CD14-positive monocyte (primary cell): ENCODE results near the gene AGPAT3. TPM values are rescaled to one million over a fixed set of nuclear protein-coding genes. Genes with fewer than 3 reads are reported as not detected.

Source experiments
- DNase-seq, 3 donors: peaks; one replicate each; pipeline ENCODE4 v3.0.0-alpha.2; 2011 to 2022
- H2AFZ ChIP-seq: 2 replicates; pipeline ENCODE4 v1.6.0; 2012; ENCODE audit warnings: mild to moderate bottlenecking, low read depth, low read length, inconsistent platforms; ENCODE audit not compliant: insufficient read depth, poor library complexity, severe bottlenecking
- H3K27ac ChIP-seq, 2 donors: 1 replicate in 1 of 2; 2 replicates in 1 of 2; pipeline ENCODE4 v1.5.1; 2012 to 2013; ENCODE audit warnings: low read length in 2 of 2, control low read depth in 1 of 2, inconsistent platforms in 1 of 2, low read depth in 1 of 2, mild to moderate bottlenecking in 1 of 2
- H3K27me3 ChIP-seq, 2 donors: one replicate each; pipeline versions ENCODE4 v1.6.0 to v1.6.1; 2011 to 2013; ENCODE audit warnings: low read length in 2 of 2; ENCODE audit not compliant: control insufficient read depth in 2 of 2, insufficient read depth in 2 of 2
- H3K36me3 ChIP-seq, 2 donors: replicated peaks in 1 of 2; 1 replicate in 1 of 2; 2 replicates in 1 of 2; pipeline versions ENCODE4 v1.5.1 to v1.6.1; 2012 to 2013; ENCODE audit warnings: low read length in 2 of 2, control low read depth in 1 of 2, inconsistent platforms in 1 of 2, mild to moderate bottlenecking in 1 of 2; ENCODE audit not compliant: insufficient read depth in 2 of 2, control insufficient read depth in 1 of 2
- H3K4me1 ChIP-seq, 2 donors: 1 replicate in 1 of 2; 2 replicates in 1 of 2; pipeline versions ENCODE4 v1.5.1 to v1.6.1; 2012 to 2013; ENCODE audit warnings: low read length in 2 of 2, control low read depth in 1 of 2, inconsistent platforms in 1 of 2, mild to moderate bottlenecking in 1 of 2, moderate library complexity in 1 of 2; ENCODE audit not compliant: insufficient read depth in 2 of 2, control insufficient read depth in 1 of 2
- H3K4me2 ChIP-seq: replicated peaks from 2 replicates; pipeline ENCODE3; 2012; ENCODE audit warnings: low read length, moderate library complexity, mild to moderate bottlenecking; ENCODE audit not compliant: poor library complexity, severe bottlenecking; ENCODE audit errors: extremely low read depth
- H3K4me3 ChIP-seq, 3 experiments: fragments of 200-600 bp in 1 of 3; sonication (generic) in 1 of 3; replicated peaks in 1 of 3; 1 replicate in 2 of 3; 2 replicates in 1 of 3; pipeline ENCODE4 v1.5.1; 2011 to 2013; ENCODE audit warnings: low read length in 3 of 3, mild to moderate bottlenecking in 3 of 3, control low read depth in 2 of 3, low read depth in 2 of 3, inconsistent platforms in 1 of 3, moderate library complexity in 1 of 3
- H3K79me2 ChIP-seq: 2 replicates; pipeline ENCODE4 v1.6.0; 2012; ENCODE audit warnings: mild to moderate bottlenecking, control low read depth, inconsistent platforms, low read length, moderate library complexity; ENCODE audit not compliant: insufficient read depth
- H3K9ac ChIP-seq: 2 replicates; pipeline ENCODE4 v1.6.0; 2017; ENCODE audit warnings: low read length, mild to moderate bottlenecking; ENCODE audit not compliant: insufficient read depth, poor library complexity, severe bottlenecking
- H3K9me3 ChIP-seq, 2 donors: replicated peaks in 1 of 2; 1 replicate in 1 of 2; 2 replicates in 1 of 2; pipeline versions ENCODE4 v1.5.1 to v1.6.1; 2012 to 2013; ENCODE audit warnings: low read length in 2 of 2, control low read depth in 1 of 2; ENCODE audit not compliant: control insufficient read depth in 1 of 2, insufficient read depth in 1 of 2
- H4K20me1 ChIP-seq: 2 replicates; pipeline ENCODE4 v1.6.0; 2012; ENCODE audit warnings: mild to moderate bottlenecking, low read length, control low read depth, moderate library complexity; ENCODE audit not compliant: insufficient read depth
- H3K27ac Mint-ChIP-seq, 7 donors: one replicate each; pipeline ENCODE4 v1.8.0; 2020; ENCODE audit warnings: mild to moderate bottlenecking in 7 of 7, mixed read lengths in 7 of 7, moderate library complexity in 6 of 7, inconsistent platforms in 2 of 7
- H3K27me3 Mint-ChIP-seq, 3 donors: one replicate each; pipeline ENCODE4 v1.8.0; 2021 to 2022; ENCODE audit warnings: low read depth in 3 of 3, mild to moderate bottlenecking in 3 of 3, mixed read lengths in 3 of 3, moderate library complexity in 3 of 3, inconsistent platforms in 1 of 3
- H3K36me3 Mint-ChIP-seq, 2 donors: one replicate each; pipeline ENCODE4 v1.8.0; 2020; ENCODE audit warnings: mixed read lengths in 2 of 2, inconsistent platforms in 1 of 2, mild to moderate bottlenecking in 1 of 2
- H3K4me1 Mint-ChIP-seq: one replicate; pipeline ENCODE4 v1.8.0; 2020; ENCODE audit warnings: mild to moderate bottlenecking, mixed read lengths
- H3K4me3 Mint-ChIP-seq, 2 donors: one replicate each; pipeline ENCODE4 v1.8.0; 2020; ENCODE audit warnings: mild to moderate bottlenecking in 2 of 2, mixed read lengths in 2 of 2, moderate library complexity in 1 of 2
- H3K9me3 Mint-ChIP-seq, 7 donors: one replicate each; pipeline ENCODE4 v1.8.0; 2020 to 2022; ENCODE audit warnings: mixed read lengths in 7 of 7, mild to moderate bottlenecking in 6 of 7, moderate library complexity in 6 of 7, inconsistent platforms in 2 of 7
- CTCF ChIP-seq: fragments of 200-600 bp; IDR thresholded peaks from one replicate; pipeline ENCODE4 v1.8.0; 2022; ENCODE audit warnings: antibody characterized with exemption, mild to moderate bottlenecking
- WGBS: methylation state at CpG from one replicate; pipeline ENCODE4 v1.1.5; 2013; ENCODE audit warnings: missing lambda C conversion rate; ENCODE audit not compliant: insufficient coverage; 5-methylcytosine and 5-hydroxymethylcytosine counted together
- intact Hi-C, 2 donors: fragments of 100-400 bp; cut with micrococcal nuclease; formaldehyde crosslinking; loops; one replicate each; pipeline versions ENCODE4 v1.15.0 to v1.15.1; 2023
- polyA plus RNA-seq, 3 donors: library from polyadenylated mRNA; depleted of rRNA in 1 of 3; unstranded in 2 of 3; stranded (reverse) in 1 of 3; fragments of 300-500 nt in 2 of 3; fragments of >200 nt in 1 of 3; fragmentation: Illumina TruSeq in 2 of 3; gene quantifications; 1 replicate in 2 of 3; 2 replicates in 1 of 3; pipeline ENCODE4 v1.2.3, GENCODE V29; 2012 to 2021

Gene AGPAT3
- polyA plus RNA-seq, 3 donors: 24.9 to 49.3 (median 26.2) TPM

- H3K4me2 ChIP-seq: no peak overlapping the region
- DNase-seq: no peak
- H3K9me3 Mint-ChIP-seq: no peaks in the 10 kb centered on the region
- intact Hi-C loops: no loop called here
- no peaks in the 10 kb centered on the region for H3K9me3 ChIP-seq
- peaks cover 99% of the 10 kb centered on the region for H4K20me1 ChIP-seq
- no peak overlapping the region for H3K27ac Mint-ChIP-seq
- no peaks in the 10 kb centered on the region for H3K27me3 ChIP-seq
- H3K4me3 Mint-ChIP-seq: no peak overlapping the region
- H3K79me2 ChIP-seq: peaks cover 100% of the 10 kb centered on the region
- H3K4me1 Mint-ChIP-seq: peaks cover 61% of the 10 kb centered on the region
- H3K36me3 ChIP-seq: peaks cover 0 to 2% of the 10 kb centered on the region in 2 donors
- no peak overlapping the region for H3K4me3 ChIP-seq
- H3K36me3 Mint-ChIP-seq: peaks cover 3 to 15% of the 10 kb centered on the region in 2 donors
- H3K27me3 Mint-ChIP-seq: no peaks in the 10 kb centered on the region
- no peak overlapping the region for H2AFZ ChIP-seq
- no peak for TF ChIP-seq CTCF
- peaks cover 24 to 54% of the 10 kb centered on the region in 2 donors for H3K4me1 ChIP-seq
- H3K9ac ChIP-seq: no peak overlapping the region
- H3K27ac ChIP-seq: peak overlapping the region in 1 of 2 donors; percentile 40
- WGBS: 95% methylated on average over 4 of the region's 8 CpGs
Measured at GRCh38 chr21:44019568-44019958, 154.5 kb downstream of the AGPAT3 start.

DNA sequence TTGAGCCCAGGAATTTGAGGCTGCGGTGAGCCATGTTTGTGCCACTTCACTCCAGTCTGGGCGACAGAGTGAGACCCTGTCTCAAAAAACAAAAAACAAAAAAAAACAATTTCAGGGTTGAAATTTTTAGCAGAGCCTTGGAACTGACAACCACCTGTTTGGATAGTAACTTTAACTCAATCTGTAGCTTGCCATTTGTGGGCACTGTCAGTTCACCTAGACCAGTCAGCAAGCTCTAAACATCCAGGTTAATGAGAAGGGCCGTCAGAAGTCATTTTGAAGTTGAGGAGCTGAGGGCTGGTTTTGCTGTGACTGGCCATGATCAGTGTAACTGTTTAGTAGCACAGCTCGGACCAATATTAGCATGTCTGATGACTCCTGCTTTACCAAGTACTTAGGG is 155.5 kb downstream of the AGPAT3 start:
- H3K9ac ChIP-seq: no peak overlapping the region
- WGBS: 100% methylated on average over 4 of the region's 4 CpGs
- intact Hi-C loops: no loop called here

More for the DNA sequence above, 155.5 kb downstream of the AGPAT3 start:
- H3K27me3 Mint-ChIP-seq: peaks cover 0 to under 1% (median 0%) of the 10 kb centered on the region in 3 donors
- no peak for DNase-seq
- Histone ChIP-seq H3K36me3 (peaks cover 0 to 2% of the 10 kb centered on the region in 2 donors), H3K4me1 (peaks cover 28 to 54% of the 10 kb centered on the region in 2 donors), H3K9me3 (no peaks in the 10 kb centered on the region), H3K4me3 (no peak overlapping the region), H3K27ac (peak overlapping the region in 1 of 2 donors; percentile 40), H4K20me1 (peaks cover 99% of the 10 kb centered on the region), H3K4me2 (no peak overlapping the region), H2AFZ (no peak overlapping the region), H3K79me2 (peaks cover 100% of the 10 kb centered on the region), H3K27me3 (no peaks in the 10 kb centered on the region)
- H3K36me3 Mint-ChIP-seq: peaks cover 3 to 15% of the 10 kb centered on the region in 2 donors
- peaks cover 62% of the 10 kb centered on the region for H3K4me1 Mint-ChIP-seq
- H3K4me3 Mint-ChIP-seq: no peak overlapping the region
- no peaks in the 10 kb centered on the region for H3K9me3 Mint-ChIP-seq
- TF ChIP-seq CTCF: no peak
- peak overlapping the region in 1 of 7 donors; percentile 32 for H3K27ac Mint-ChIP-seq
